Fibroblast of mammary gland (primary cell): Measurements from ENCODE around the gene GAS6.

Source experiments
- DNase-seq: peaks from one replicate; pipeline ENCODE4 v3.0.0-alpha.2; 2010; ENCODE audit warnings: low read depth
- H3K4me3 ChIP-seq: 2 replicates; pipeline ENCODE4 v1.5.1; 2011; ENCODE audit warnings: low read depth, mild to moderate bottlenecking, low read length, moderate library complexity; ENCODE audit not compliant: control insufficient read depth
- TF ChIP-seq, protein P1 (sequence below): conservative IDR thresholded peaks from 2 replicates; pipeline ENCODE4 v1.5.1; 2011; ENCODE audit warnings: low read depth, low read length, inconsistent platforms; ENCODE audit not compliant: control insufficient read depth, insufficient read depth

The GAS6 gene

DNA sequence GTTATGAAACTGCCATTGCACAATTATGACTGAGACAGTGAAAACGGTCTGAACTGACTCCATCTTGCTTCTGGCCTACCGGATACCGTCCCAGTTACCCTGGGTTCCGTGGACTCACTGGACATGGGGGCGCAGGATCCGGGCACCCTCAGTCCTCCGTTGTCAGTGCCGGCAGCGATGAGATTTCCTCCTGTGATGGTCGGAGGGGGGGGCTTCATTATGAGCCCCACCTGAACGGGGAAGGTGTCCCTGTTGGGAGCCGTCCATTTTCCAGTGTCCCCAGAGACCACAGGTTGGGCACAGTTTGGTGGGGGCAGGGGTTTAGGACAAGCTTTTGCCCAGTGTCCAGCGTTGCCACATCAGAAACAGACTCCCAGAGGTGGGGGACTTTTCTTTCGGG lies 81.4 kb downstream of the GAS6 start:
- H3K4me3 ChIP-seq: no peak overlapping the region
- TF ChIP-seq, protein P1, sequence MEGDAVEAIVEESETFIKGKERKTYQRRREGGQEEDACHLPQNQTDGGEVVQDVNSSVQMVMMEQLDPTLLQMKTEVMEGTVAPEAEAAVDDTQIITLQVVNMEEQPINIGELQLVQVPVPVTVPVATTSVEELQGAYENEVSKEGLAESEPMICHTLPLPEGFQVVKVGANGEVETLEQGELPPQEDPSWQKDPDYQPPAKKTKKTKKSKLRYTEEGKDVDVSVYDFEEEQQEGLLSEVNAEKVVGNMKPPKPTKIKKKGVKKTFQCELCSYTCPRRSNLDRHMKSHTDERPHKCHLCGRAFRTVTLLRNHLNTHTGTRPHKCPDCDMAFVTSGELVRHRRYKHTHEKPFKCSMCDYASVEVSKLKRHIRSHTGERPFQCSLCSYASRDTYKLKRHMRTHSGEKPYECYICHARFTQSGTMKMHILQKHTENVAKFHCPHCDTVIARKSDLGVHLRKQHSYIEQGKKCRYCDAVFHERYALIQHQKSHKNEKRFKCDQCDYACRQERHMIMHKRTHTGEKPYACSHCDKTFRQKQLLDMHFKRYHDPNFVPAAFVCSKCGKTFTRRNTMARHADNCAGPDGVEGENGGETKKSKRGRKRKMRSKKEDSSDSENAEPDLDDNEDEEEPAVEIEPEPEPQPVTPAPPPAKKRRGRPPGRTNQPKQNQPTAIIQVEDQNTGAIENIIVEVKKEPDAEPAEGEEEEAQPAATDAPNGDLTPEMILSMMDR: no peak
- DNase-seq: no peak

DNA sequence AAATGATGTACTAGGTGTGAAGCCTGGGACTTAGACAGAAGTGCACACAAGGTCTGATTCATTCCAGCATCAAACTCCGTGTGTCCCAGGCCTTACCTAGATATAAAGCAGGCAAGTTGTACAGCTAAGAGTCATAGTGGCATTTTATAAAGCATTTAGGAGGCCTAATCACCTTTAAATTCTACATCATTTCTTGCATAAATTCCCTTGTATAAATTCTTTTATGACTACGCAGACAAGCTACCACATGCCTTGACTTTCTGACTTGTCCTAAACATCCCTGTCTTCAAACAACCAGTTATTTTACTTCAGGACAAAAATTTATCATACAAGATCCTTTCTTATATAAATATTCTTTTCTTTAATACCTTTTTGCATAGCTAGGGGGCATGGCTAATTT lies 82.3 kb downstream of the GAS6 start:
- no peak overlapping the region for H3K4me3 ChIP-seq
- TF ChIP-seq, protein P1: peak; percentile 30
- no peak for DNase-seq

DNA sequence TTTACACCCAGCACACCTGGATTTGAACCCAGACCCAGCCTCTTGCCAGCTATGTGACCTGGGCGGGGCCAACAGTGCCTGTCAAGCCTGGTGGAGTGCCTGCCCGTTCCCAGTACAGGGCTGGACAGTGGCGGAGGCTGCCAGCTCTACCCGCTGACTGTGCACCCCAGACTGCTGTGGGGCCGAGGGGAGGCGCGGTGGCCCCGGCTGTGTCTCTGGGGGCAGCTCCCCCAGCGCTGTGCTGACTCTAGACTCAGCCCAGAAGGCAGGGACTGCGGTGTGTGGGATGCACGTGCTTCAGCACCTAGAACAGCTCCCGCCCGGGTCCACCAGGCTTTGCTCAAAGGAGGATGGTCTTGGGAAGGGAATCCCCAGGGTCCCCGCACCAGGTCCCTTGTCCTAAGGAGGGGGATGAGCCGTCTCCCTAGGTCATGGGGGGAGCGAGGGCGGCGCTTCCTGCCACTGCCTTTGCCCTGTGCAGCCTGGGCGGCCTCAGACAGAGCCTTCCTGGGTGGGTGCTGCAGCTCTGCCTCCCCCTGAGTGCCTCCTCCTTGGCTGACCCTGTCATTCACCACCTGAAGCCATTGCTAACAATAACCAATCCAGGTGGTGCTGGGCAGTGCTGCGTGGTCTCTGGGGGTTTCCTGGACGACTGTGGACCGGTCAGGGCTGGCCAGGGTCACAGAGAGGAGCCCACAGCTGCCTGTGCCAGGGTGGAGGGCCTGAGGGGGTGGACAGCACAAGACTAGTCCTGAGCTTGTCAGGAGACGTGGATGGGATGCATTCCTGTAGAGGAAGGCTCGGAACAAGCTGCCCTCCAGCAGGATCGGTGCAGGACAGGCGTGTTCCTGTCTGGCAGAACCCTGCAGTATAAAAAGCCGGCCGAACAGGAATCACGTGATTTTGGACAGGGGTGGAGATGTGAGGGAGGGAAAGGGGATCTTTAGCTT lies 86.3 kb downstream of the GAS6 start:
- DNase-seq: peak; percentile 22
- TF ChIP-seq, protein P1: no peak

DNA sequence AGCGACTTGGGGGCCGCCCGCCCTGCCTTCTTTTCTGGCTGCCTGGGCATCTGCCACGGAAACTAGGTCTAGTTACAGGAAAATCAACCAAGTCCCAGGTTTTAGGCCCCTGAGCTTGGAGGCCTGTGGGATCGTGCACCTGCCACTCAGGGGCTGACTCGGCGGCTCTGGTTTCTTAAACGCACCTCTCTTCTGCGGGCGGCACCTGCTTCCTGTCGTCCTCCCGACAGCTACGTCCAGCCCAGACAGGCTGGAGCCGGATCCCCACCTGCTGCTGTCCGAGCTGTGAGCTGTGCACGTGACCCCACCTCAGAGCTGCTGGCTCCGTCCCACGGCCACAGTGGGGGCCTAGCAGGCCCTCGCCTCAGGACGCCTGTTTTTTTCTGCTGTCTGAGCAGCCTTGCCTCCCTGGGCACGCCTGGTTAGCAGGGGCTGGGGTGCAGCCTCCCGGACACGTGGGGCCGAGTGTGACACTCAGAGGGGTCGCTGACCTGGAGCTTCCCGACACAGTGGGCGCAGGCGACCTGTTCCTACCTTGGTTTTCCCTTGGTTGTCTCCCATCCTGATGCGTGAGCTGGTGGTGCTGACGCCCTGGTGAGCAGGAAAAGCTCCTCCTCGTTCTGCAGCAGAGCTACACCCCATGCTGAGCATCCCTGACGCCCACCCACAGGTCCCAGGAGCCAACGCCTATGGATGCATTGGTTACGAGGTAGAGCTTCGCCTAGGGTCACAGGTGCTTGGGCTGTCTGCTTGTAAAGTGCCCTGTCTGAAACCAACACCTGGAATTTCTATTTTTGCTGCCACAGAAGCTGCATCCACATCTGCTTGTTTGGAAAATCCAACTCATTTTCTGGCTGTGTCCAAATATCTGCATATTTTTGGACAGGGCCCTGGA lies 87.4 kb downstream of the GAS6 start:
- DNase-seq: no peak
- TF ChIP-seq, protein P1: no peak
- no peak overlapping the region for H3K4me3 ChIP-seq

More for the DNA sequence above, 86.3 kb downstream of the GAS6 start:
- H3K4me3 ChIP-seq: no peak overlapping the region

DNA sequence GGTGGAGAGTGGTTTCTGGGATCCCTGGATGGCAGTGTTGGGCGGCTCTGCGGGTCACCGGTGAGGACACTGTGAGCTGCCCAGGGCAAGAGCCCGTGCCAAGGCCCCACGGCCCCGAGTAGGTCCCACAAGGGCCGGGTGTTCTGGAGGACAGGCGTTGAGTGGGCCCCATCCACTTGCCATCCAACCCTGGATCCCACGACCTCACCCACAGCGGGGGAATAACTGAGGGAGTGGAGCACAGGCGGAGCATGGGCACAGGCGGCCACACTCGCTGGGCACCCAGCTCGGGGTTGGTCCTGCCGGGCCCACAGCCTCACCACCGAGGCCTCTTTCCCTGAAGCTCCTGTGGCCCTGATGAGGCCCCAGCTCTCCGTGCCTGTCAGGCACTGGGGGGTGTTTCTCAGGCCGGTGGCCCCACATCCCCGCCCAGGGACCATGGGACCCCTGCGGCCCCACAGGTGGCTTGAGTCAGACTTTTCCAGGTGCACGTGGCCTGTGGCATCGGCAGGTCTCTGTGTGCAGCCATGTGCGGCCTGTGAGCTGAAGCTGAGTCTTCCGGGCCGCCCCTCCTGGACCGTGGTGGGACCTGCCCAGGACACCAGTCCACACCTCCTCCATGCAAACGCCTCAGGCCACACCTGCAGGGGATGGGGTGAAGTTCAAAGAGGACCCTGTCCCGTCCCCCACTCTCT lies 88.3 kb downstream of the GAS6 start:
- no peak for DNase-seq
- TF ChIP-seq, protein P1: no peak
- H3K4me3 ChIP-seq: no peak overlapping the region
